Measurements from ENCODE around the gene TGFBR2.

DNA sequence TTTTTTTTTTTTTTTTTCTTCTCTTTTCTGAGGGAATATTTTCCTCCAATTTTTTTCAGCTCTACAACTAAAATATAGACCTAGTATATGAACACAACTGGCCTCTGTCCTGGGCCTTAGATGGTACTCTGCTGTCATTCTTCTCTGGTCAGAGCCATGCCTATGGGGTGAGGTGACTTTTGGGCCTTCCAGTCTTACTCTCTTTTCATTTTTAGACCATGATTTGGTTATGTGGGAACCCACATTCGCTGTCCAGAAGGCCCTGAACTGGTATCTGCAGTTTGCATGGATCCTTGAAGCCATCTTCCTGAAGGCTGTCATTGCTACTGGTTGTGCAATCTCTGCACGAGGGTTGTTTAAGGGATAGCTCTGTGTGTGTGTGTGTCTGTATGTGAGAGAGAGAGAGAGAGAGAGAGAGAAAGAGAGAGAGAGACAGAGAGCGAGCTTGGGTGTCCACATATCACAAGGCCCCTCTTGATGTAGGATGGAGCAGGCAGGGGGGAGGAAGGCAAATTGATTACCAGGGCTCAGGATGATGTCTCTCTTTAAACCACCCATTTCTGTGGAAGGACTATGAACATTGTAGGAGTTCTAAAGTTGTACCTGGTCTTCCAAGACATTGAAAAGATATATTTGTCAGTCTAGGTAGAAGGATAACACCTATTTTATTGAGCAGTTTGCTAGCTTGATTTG lies 6.9 kb downstream of the TGFBR2 start:
- TF ChIP-seq, protein P1, sequence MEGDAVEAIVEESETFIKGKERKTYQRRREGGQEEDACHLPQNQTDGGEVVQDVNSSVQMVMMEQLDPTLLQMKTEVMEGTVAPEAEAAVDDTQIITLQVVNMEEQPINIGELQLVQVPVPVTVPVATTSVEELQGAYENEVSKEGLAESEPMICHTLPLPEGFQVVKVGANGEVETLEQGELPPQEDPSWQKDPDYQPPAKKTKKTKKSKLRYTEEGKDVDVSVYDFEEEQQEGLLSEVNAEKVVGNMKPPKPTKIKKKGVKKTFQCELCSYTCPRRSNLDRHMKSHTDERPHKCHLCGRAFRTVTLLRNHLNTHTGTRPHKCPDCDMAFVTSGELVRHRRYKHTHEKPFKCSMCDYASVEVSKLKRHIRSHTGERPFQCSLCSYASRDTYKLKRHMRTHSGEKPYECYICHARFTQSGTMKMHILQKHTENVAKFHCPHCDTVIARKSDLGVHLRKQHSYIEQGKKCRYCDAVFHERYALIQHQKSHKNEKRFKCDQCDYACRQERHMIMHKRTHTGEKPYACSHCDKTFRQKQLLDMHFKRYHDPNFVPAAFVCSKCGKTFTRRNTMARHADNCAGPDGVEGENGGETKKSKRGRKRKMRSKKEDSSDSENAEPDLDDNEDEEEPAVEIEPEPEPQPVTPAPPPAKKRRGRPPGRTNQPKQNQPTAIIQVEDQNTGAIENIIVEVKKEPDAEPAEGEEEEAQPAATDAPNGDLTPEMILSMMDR (conservative IDR thresholded peaks at IDR 0.05; ENCODE audit: low read depth, low read length), result no peak
- no peak for TF ChIP-seq EZH2 (IDR thresholded peaks at IDR 0.05; ENCODE audit: borderline replicate concordance, low read depth, low read length, poor library complexity, severe bottlenecking)
